ENCODE measurements around the gene C5orf47. TPM values are rescaled to one million over a fixed set of nuclear protein-coding genes. Genes with fewer than 3 reads are reported as not detected.

Gene C5orf47
- total RNA-seq, 1 experiment from 2014 or later = not detected

GRCh38 chr5:173941102-173941501, 47.9 kb upstream of the C5orf47 start:
- no peaks in the 10 kb centered on the region for H3K27me3 ChIP-seq (ENCODE audit: insufficient read depth, low read length)
- H3K79me2 ChIP-seq (ENCODE audit: insufficient read depth, low read length) = no peaks in the 10 kb centered on the region
- H3K4me3 ChIP-seq (replicated peaks in 1 of 2; ENCODE audit: low read depth in 1 of 2, low read length in 2 of 2) = no peak overlapping the region
- no peak overlapping the region for H3K4me2 ChIP-seq (ENCODE audit: low read length)
- TF ChIP-seq, protein P1, sequence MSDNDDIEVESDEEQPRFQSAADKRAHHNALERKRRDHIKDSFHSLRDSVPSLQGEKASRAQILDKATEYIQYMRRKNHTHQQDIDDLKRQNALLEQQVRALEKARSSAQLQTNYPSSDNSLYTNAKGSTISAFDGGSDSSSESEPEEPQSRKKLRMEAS (IDR thresholded peaks at IDR 0.05) = no peak
- TF ChIP-seq JUND (IDR thresholded peaks at IDR 0.05) (no peak), ATF3 (IDR thresholded peaks at IDR 0.05) (no peak), CEBPB (IDR thresholded peaks at IDR 0.05; ENCODE audit: low read depth) (no peak), POLR2A (IDR thresholded peaks at IDR 0.05; ENCODE audit: borderline replicate concordance, extremely low read depth, insufficient read depth, insufficient read length) (no peak), ELF1 (IDR thresholded peaks at IDR 0.05; ENCODE audit: borderline replicate concordance, low read depth) (no peak), SRF (IDR thresholded peaks at IDR 0.05; ENCODE audit: low read depth) (no peak), FOSL1 (IDR thresholded peaks at IDR 0.05; ENCODE audit: low read depth) (no peak), POLR2AphosphoS5 (IDR thresholded peaks at IDR 0.05; ENCODE audit: low read depth, low read length) (no peak)
- RAD21 ChIA-PET (ENCODE audit: low non-redundant PET in 1 of 2, low total read pairs in 2 of 2, uncharacterized antibody in 2 of 2, unreplicated experiment in 2 of 2) = no interaction called here
- ATAC-seq = no peak
- H3K36me3 ChIP-seq (ENCODE audit: control insufficient read depth in 1 of 2, insufficient read depth in 2 of 2, low read length in 2 of 2) = no peaks in the 10 kb centered on the region
- CTCF ChIA-PET = interaction anchor here (1.7 kb wide), 1 partner anchor 16 kb away, joined by 8 read pairs; no protein-coding TSS in a partner anchor
- no peak overlapping the region for H3K9ac ChIP-seq (ENCODE audit: low read length)
- BruUV-seq (replicated peaks) = no TSS peak
- H3K4me1 ChIP-seq (ENCODE audit: control insufficient read depth in 1 of 2, insufficient read depth in 2 of 2, low read length in 2 of 2) = no peaks in the 10 kb centered on the region
- no peaks in the 10 kb centered on the region for H3K9me2 ChIP-seq (ENCODE audit: insufficient read depth)
- POLR2A ChIA-PET = no interaction called here
- no peaks in the 10 kb centered on the region for H4K20me1 ChIP-seq (ENCODE audit: insufficient read depth)
- no peak overlapping the region for H2AFZ ChIP-seq (ENCODE audit: low read depth, low read length, poor library complexity, severe bottlenecking)
- DNase-seq (ENCODE audit: low read depth, low spot score) = no peak
- no peaks in the 10 kb centered on the region for H3K9me3 ChIP-seq (ENCODE audit: control insufficient read depth in 1 of 2, insufficient read depth in 1 of 2, low read depth in 1 of 2, low read length in 2 of 2)
- intact Hi-C loops (cut with micrococcal nuclease) = no loop called here
- no peak overlapping the region for H3K27ac ChIP-seq (ENCODE audit: low read depth, low read length)

DNA sequence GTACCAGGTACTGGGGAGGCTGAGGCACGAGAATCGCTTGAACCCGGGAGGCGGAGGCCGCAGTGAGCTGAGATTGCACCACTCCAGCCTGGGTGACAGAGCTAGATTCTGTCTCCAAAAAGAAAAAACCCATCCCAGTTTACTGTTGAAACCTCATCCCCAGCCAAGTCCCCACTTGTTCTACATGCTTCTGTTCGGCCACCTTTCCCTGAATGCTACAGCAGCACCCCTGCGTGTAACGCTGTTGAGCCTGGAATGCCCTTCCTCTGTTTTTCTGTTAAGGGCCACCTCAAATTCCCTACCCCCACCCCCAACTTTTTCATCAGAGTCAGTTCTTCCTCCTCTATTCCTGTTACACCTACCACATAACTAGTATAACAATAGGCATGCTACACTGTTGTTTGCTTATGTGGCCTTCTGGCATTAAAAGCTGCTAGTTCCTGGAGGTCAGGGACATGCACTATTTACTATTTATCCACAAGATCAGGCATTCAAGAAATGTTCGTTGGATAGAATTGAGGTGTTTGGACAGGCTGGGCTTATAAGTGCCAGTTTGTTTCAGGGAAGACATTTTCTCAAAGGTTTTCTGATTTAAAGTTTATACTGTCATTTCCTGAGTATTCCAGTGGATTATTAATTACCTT, 47.1 kb upstream of the C5orf47 start:
- H3K4me2 ChIP-seq (ENCODE audit: low read length) = no peak overlapping the region
- no peaks in the 10 kb centered on the region for H3K9me2 ChIP-seq (ENCODE audit: insufficient read depth)
- intact Hi-C loops (cut with micrococcal nuclease) = no loop called here
- BruUV-seq (replicated peaks) = no TSS peak
- no peak overlapping the region for H3K9ac ChIP-seq (ENCODE audit: low read length)
- no peaks in the 10 kb centered on the region for H3K79me2 ChIP-seq (ENCODE audit: insufficient read depth, low read length)
- CTCF ChIA-PET = interaction anchor here (1.7 kb wide), 1 partner anchor 17 kb away, joined by 8 read pairs; no protein-coding TSS in a partner anchor
- no peaks in the 10 kb centered on the region for H3K36me3 ChIP-seq (ENCODE audit: control insufficient read depth in 1 of 2, insufficient read depth in 2 of 2, low read length in 2 of 2)
- no peaks in the 10 kb centered on the region for H3K9me3 ChIP-seq (ENCODE audit: control insufficient read depth in 1 of 2, insufficient read depth in 1 of 2, low read depth in 1 of 2, low read length in 2 of 2)
- POLR2A ChIA-PET = no interaction called here
- H3K27me3 ChIP-seq (ENCODE audit: insufficient read depth, low read length) = no peaks in the 10 kb centered on the region
- H3K27ac ChIP-seq (ENCODE audit: low read depth, low read length) = no peak overlapping the region
- no peak overlapping the region for H3K4me3 ChIP-seq (replicated peaks in 1 of 2; ENCODE audit: low read depth in 1 of 2, low read length in 2 of 2)
- ATAC-seq (no peak), DNase-seq (ENCODE audit: low read depth, low spot score) (no peak)
- no peak overlapping the region for H2AFZ ChIP-seq (ENCODE audit: low read depth, low read length, poor library complexity, severe bottlenecking)
- H4K20me1 ChIP-seq (ENCODE audit: insufficient read depth) = no peaks in the 10 kb centered on the region
- H3K4me1 ChIP-seq (ENCODE audit: control insufficient read depth in 1 of 2, insufficient read depth in 2 of 2, low read length in 2 of 2) = no peaks in the 10 kb centered on the region
- RAD21 ChIA-PET (ENCODE audit: low non-redundant PET in 1 of 2, low total read pairs in 2 of 2, uncharacterized antibody in 2 of 2, unreplicated experiment in 2 of 2) = no interaction called here
- TF ChIP-seq ATF3 (IDR thresholded peaks at IDR 0.05) (no peak), ZBTB33 (IDR thresholded peaks at IDR 0.05; ENCODE audit: extremely low read depth, insufficient replicate concordance, low read length) (no peak), JUND (IDR thresholded peaks at IDR 0.05) (no peak), CBX3 (IDR thresholded peaks at IDR 0.05; ENCODE audit: low read depth) (no peak)
- TF ChIP-seq, protein P2, sequence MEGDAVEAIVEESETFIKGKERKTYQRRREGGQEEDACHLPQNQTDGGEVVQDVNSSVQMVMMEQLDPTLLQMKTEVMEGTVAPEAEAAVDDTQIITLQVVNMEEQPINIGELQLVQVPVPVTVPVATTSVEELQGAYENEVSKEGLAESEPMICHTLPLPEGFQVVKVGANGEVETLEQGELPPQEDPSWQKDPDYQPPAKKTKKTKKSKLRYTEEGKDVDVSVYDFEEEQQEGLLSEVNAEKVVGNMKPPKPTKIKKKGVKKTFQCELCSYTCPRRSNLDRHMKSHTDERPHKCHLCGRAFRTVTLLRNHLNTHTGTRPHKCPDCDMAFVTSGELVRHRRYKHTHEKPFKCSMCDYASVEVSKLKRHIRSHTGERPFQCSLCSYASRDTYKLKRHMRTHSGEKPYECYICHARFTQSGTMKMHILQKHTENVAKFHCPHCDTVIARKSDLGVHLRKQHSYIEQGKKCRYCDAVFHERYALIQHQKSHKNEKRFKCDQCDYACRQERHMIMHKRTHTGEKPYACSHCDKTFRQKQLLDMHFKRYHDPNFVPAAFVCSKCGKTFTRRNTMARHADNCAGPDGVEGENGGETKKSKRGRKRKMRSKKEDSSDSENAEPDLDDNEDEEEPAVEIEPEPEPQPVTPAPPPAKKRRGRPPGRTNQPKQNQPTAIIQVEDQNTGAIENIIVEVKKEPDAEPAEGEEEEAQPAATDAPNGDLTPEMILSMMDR (IDR thresholded peaks at IDR 0.05 in 2 of 3, conservative IDR thresholded peaks at IDR 0.05 in 1 of 3; ENCODE audit: borderline replicate concordance in 1 of 3, insufficient read depth in 1 of 3, low read depth in 2 of 3, low read length in 2 of 3) = no peak

Measured in HCT116 (cell line).